Hepatocyte (in vitro differentiated cells): ENCODE results near the gene TMED8. TPM values are rescaled to one million over a fixed set of nuclear protein-coding genes. Genes with fewer than 3 reads are reported as not detected.

Experiments used
- DNase-seq: peaks from one replicate; pipeline ENCODE4 v3.0.0-alpha.2; 2016; ENCODE audit warnings: low spot score
- H2AFZ ChIP-seq: fragments of 200-600 bp; sonication (generic); 2 replicates; pipeline ENCODE4 v1.6.0; 2016; ENCODE audit warnings: antibody characterized with exemption, mild to moderate bottlenecking
- H3K27ac ChIP-seq: fragments of 200-600 bp; sonication (generic); 2 replicates; pipeline ENCODE4 v1.5.1; 2016; ENCODE audit warnings: mild to moderate bottlenecking
- H3K27me3 ChIP-seq: fragments of 200-600 bp; sonication (generic); 2 replicates; pipeline ENCODE4 v1.6.1; 2016
- H3K36me3 ChIP-seq: fragments of 200-600 bp; sonication (generic); replicated peaks from 2 replicates; pipeline ENCODE4 v1.5.1; 2016; ENCODE audit warnings: low read depth; ENCODE audit not compliant: insufficient read depth
- H3K4me1 ChIP-seq: fragments of 200-600 bp; sonication (generic); 2 replicates; pipeline ENCODE4 v1.5.1; 2016; ENCODE audit warnings: mild to moderate bottlenecking, moderate library complexity; ENCODE audit not compliant: insufficient read depth
- H3K4me2 ChIP-seq: fragments of 200-600 bp; sonication (generic); 2 replicates; pipeline ENCODE4 v1.6.0; 2016
- H3K4me3 ChIP-seq: fragments of 200-600 bp; sonication (generic); 2 replicates; pipeline ENCODE4 v1.5.1; 2016; ENCODE audit warnings: mild to moderate bottlenecking
- H3K79me2 ChIP-seq: fragments of 200-600 bp; sonication (generic); 2 replicates; pipeline ENCODE4 v1.6.0; 2017; ENCODE audit warnings: mild to moderate bottlenecking
- H3K9me2 ChIP-seq: fragments of 200-600 bp; sonication (generic); replicated peaks from 2 replicates; pipeline ENCODE4 v1.6.0; 2017; ENCODE audit warnings: mild to moderate bottlenecking; ENCODE audit not compliant: insufficient read depth
- H3K9me3 ChIP-seq: fragments of 200-600 bp; sonication (generic); 2 replicates; pipeline ENCODE4 v1.5.1; 2016; ENCODE audit warnings: low read depth, mild to moderate bottlenecking
- H4K20me1 ChIP-seq: fragments of 200-600 bp; sonication (generic); 2 replicates; pipeline ENCODE4 v1.6.0; 2016; ENCODE audit warnings: mild to moderate bottlenecking; ENCODE audit not compliant: insufficient read depth, poor library complexity, severe bottlenecking
- CTCF ChIP-seq: fragments of 200-600 bp; sonication (generic); IDR thresholded peaks from 2 replicates; pipeline ENCODE4 v1.5.1; 2016; ENCODE audit warnings: antibody characterized with exemption, mild to moderate bottlenecking; ENCODE audit not compliant: poor library complexity
- EZH2 ChIP-seq: fragments of 200-600 bp; sonication (generic); IDR thresholded peaks from 2 replicates; pipeline ENCODE4 v1.6.1; 2016; ENCODE audit warnings: antibody characterized with exemption, mild to moderate bottlenecking, borderline replicate concordance
- EZH2phosphoT487 ChIP-seq: fragments of 200-600 bp; sonication (generic); IDR thresholded peaks from one replicate; pipeline ENCODE4 v1.6.1; 2018; ENCODE audit warnings: antibody characterized with exemption, mild to moderate bottlenecking, low read depth, moderate library complexity; ENCODE audit not compliant: unreplicated experiment, severe bottlenecking
- WGBS: methylation state at CpG from one replicate; pipeline ENCODE4 v1.1.6; 2016; ENCODE audit warnings: low lambda C conversion rate; ENCODE audit errors: missing lambda C conversion rate; 5-methylcytosine and 5-hydroxymethylcytosine counted together
- polyA plus RNA-seq: library from polyadenylated mRNA; unstranded; fragments of >200 nt; fragmentation: Nextera tagmentation; extraction: Ambion mirVana; gene quantifications from 2 replicates; pipeline ENCODE4 v1.2.1, GENCODE V29; 2016
- total RNA-seq: library from RNA; depleted of rRNA; stranded (reverse); fragments of >200 nt; gene quantifications from 2 replicates; pipeline ENCODE4 v1.2.3, GENCODE V29; 2014

TMED8 gene
- total and polyA plus RNA-seq, 2 experiments from 2014 or later = 4.0 to 16.0 TPM

GRCh38 chr14:77313371-77313770 is 63.5 kb downstream of the TMED8 start:
- peaks cover 33% of the 10 kb centered on the region for H3K4me1 ChIP-seq
- no peaks in the 10 kb centered on the region for H3K36me3 ChIP-seq
- DNase-seq = no peak
- no peak overlapping the region for H2AFZ ChIP-seq
- no peak for TF ChIP-seq EZH2
- TF ChIP-seq EZH2phosphoT487 = no peak
- no peak for TF ChIP-seq CTCF
- no peaks in the 10 kb centered on the region for H3K9me2 ChIP-seq
- WGBS = 17% methylated on average over 1 of the region's 1 CpG
- peak overlapping the region; percentile 87 for H3K27ac ChIP-seq
- no peaks in the 10 kb centered on the region for H4K20me1 ChIP-seq
- peak overlapping the region; percentile 37 for H3K4me2 ChIP-seq
- H3K79me2 ChIP-seq = peaks cover 50% of the 10 kb centered on the region
- no peak overlapping the region for H3K4me3 ChIP-seq
- H3K9me3 ChIP-seq = no peaks in the 10 kb centered on the region
- H3K27me3 ChIP-seq = no peaks in the 10 kb centered on the region

GRCh38 chr14:77311217-77311616 is 65.7 kb downstream of the TMED8 start:
- H3K9me2 ChIP-seq = no peaks in the 10 kb centered on the region
- no peak overlapping the region for H3K27ac ChIP-seq
- no peaks in the 10 kb centered on the region for H3K9me3 ChIP-seq
- 86% methylated on average over 2 of the region's 2 CpGs for WGBS
- H4K20me1 ChIP-seq = no peaks in the 10 kb centered on the region
- no peaks in the 10 kb centered on the region for H3K36me3 ChIP-seq
- DNase-seq = no peak
- H3K4me3 ChIP-seq = no peak overlapping the region
- peaks cover 35% of the 10 kb centered on the region for H3K79me2 ChIP-seq
- peaks cover 38% of the 10 kb centered on the region for H3K4me1 ChIP-seq
- H3K4me2 ChIP-seq = no peak overlapping the region
- H2AFZ ChIP-seq = no peak overlapping the region
- no peaks in the 10 kb centered on the region for H3K27me3 ChIP-seq
- TF ChIP-seq EZH2phosphoT487 (no peak), EZH2 (no peak), CTCF (no peak)

- H3K4me2 ChIP-seq = no peak overlapping the region
- no peak overlapping the region for H3K4me3 ChIP-seq
- no peaks in the 10 kb centered on the region for H3K9me3 ChIP-seq
- no peak overlapping the region for H2AFZ ChIP-seq
- H3K4me1 ChIP-seq = peaks cover 28% of the 10 kb centered on the region
- TF ChIP-seq CTCF (no peak), EZH2 (no peak), EZH2phosphoT487 (no peak)
- no peaks in the 10 kb centered on the region for H3K36me3 ChIP-seq
- H3K27me3 ChIP-seq = no peaks in the 10 kb centered on the region
- H4K20me1 ChIP-seq = no peaks in the 10 kb centered on the region
- no peak overlapping the region for H3K27ac ChIP-seq
- 92% methylated on average over 4 of the region's 4 CpGs for WGBS
- no peaks in the 10 kb centered on the region for H3K9me2 ChIP-seq
- no peak for DNase-seq
- H3K79me2 ChIP-seq = peaks cover 32% of the 10 kb centered on the region
These were observed 66.9 kb downstream of the TMED8 start for GRCh38 chr14:77310026-77310425.

GRCh38 chr14:77309131-77309530 is 67.8 kb downstream of the TMED8 start:
- H3K4me2 ChIP-seq = no peak overlapping the region
- H2AFZ ChIP-seq = no peak overlapping the region
- no peaks in the 10 kb centered on the region for H4K20me1 ChIP-seq
- DNase-seq = no peak
- H3K9me2 ChIP-seq = no peaks in the 10 kb centered on the region
- H3K9me3 ChIP-seq = no peaks in the 10 kb centered on the region
- H3K4me3 ChIP-seq = no peak overlapping the region
- WGBS = 88% methylated on average over 4 of the region's 4 CpGs
- no peaks in the 10 kb centered on the region for H3K36me3 ChIP-seq
- H3K4me1 ChIP-seq = peaks cover 25% of the 10 kb centered on the region
- no peak overlapping the region for H3K27ac ChIP-seq
- H3K27me3 ChIP-seq = no peaks in the 10 kb centered on the region
- TF ChIP-seq EZH2 (no peak), CTCF (no peak), EZH2phosphoT487 (no peak)
- H3K79me2 ChIP-seq = peaks cover 32% of the 10 kb centered on the region
